Dendritic cell treated with granulocyte-macrophage colony-stimulating factor and Interleukin-4, amounts not matched to agents 40 ng/mL and 50 ng/mL, for 4 days (primary cell): ENCODE results near the gene LMTK2.
"Not testable (repeated sequence)": the region's sequence is repeated elsewhere in the genome, so short reads cannot be mapped to it uniquely, and the experiment has no call there.

ENCODE experiments used
- H3K27ac Mint-ChIP-seq: one replicate; pipeline ENCODE4 v1.8.0; 2022; ENCODE audit warnings: mild to moderate bottlenecking, mixed read lengths
- H3K27me3 Mint-ChIP-seq: one replicate; pipeline ENCODE4 v1.8.0; 2022; ENCODE audit warnings: mild to moderate bottlenecking, mixed read lengths
- H3K36me3 Mint-ChIP-seq: one replicate; pipeline ENCODE4 v1.8.0; 2022; ENCODE audit warnings: low read depth, mixed read lengths
- H3K4me1 Mint-ChIP-seq: one replicate; pipeline ENCODE4 v1.8.0; 2022; ENCODE audit warnings: low read depth, mixed read lengths
- H3K4me3 Mint-ChIP-seq: one replicate; pipeline ENCODE4 v1.8.0; 2022; ENCODE audit warnings: mild to moderate bottlenecking, moderate library complexity, mixed read lengths
- H3K9me3 Mint-ChIP-seq: one replicate; pipeline ENCODE4 v1.8.0; 2022; ENCODE audit warnings: mixed read lengths
- intact Hi-C: fragments of 100-400 bp; cut with micrococcal nuclease; formaldehyde crosslinking; loops from one replicate; pipeline ENCODE4 v1.15.0; 2022

LMTK2 gene

DNA sequence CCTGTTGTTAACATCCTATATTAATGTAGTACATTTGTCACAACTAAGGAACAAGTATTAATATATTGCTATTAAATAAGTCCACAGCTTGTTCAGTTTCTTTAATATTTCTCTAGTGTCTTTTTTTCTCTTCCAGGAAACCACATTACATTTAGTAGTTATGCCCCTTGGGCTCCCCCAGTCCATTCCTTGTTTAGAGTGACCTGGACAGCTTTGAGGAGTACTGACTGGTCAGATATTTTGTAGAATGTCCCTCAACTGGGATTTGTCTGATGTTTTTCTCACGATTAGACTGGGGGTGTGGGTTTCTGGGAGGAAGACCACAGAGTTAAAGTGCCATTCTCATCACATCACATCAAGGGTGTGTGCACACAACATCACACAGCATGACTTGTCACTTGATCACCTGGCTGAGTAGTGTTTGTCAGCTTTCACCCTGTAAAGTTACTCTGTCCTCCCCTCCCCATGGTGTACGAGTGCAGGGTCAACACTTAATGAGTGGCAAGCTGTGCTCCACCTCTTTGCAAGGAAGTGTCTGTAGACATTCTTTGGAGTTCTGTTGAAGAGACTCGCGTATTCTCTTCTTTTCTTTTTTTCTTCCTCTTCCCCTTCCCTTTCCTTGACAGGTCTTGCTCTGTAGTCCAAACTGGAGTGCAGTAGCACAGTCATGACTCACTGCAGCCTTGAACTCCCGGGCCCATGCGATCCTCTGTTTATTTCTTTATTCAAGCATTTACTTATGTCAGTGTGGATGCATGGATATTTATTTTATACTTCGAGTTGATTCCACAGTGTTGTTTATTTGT lies 10.2 kb downstream of the LMTK2 start:
- intact Hi-C loops: no loop called here

DNA sequence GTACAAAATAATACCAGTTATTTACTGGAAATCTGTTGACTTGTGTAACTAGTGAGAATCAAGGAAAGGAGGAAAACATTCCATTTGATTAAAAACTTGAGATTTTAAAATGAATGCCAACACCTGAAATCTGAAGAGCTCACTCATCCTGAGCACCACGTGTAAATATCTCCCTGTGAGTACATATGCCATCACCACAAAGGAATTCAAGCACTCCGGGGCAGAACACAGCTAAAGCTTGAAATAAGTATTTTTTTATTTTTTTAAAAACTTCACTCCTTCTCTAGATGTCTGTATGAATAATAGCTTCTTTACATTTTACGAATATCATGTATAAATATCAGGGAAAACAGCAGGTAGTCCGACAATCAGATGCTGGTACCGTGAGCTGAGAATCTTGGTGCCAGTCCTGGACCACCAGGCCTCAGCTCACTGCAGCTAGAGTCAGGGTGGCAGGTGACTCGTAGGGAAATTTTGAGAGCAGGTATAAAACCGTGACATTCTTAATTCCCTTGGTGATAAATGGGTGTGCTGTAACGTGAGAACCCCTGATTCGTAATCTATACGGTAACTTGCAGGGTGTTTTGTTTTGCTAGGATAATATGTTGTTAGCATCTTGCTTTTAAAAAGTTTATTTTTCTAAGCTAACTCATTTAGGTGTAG lies 12.7 kb downstream of the LMTK2 start:
- no peaks in the 10 kb centered on the region for H3K9me3 Mint-ChIP-seq
- peaks cover 11% of the 10 kb centered on the region for H3K36me3 Mint-ChIP-seq
- intact Hi-C loops: no loop called here
- H3K27me3 Mint-ChIP-seq: peaks cover 89% of the 10 kb centered on the region
- H3K4me1 Mint-ChIP-seq: peaks cover 31% of the 10 kb centered on the region
- no peak overlapping the region for H3K27ac Mint-ChIP-seq
- H3K4me3 Mint-ChIP-seq: no peak overlapping the region

More for the DNA sequence above, 10.2 kb downstream of the LMTK2 start:
- Mint-ChIP-seq H3K27ac (no peak overlapping the region), H3K4me1 (peaks cover 10% of the 10 kb centered on the region), H3K9me3 (peaks cover 15% of the 10 kb centered on the region), H3K36me3 (peaks cover 24% of the 10 kb centered on the region), H3K4me3 (no peak overlapping the region), H3K27me3 (peaks cover 88% of the 10 kb centered on the region)

DNA sequence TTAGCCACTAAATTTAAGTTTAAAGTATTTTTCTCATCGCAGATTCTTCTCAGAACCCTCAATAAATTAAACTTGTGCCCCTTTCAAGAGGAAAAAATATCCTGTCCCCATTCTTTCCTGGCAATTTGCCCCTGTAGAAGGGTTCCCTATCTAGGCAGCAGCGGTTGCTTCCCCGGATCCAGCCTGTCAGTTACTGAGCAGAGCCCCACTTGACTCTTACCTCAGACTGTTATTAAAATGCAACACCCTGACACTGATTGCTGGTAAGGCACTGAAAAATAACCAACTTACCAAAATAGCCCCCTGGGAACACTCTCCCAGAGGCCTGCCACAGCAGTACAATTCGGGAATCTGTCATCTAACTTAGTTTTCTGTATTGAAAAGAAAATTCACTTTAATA lies 13.9 kb downstream of the LMTK2 start:
- intact Hi-C loops: loop anchor here (5.0 kb wide), 1 partner anchor 752 kb away; the partner anchor contains the start of gene TMEM130
- H3K27me3 Mint-ChIP-seq: peaks cover 89% of the 10 kb centered on the region

DNA sequence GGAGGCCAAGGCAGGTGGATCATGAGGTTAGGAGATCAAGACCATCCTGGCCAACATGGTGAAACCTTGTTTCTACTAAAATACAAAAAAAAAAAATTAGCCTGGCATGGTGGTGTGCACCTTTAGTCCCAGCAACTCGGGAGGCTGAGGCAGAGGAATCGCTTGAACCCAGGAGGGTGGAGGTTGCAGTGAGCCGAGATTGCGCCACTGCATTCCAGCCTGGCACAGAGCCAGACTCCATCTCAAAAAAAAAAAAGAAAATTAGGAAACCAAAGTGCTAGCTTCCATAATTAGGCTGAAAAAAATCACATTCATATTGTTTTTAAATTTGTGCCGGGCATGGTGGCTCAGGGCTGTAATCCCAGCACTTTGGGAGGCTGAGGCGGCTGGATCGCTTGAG lies 14.7 kb downstream of the LMTK2 start:
- Mint-ChIP-seq H3K4me1 (peaks cover 46% of the 10 kb centered on the region), H3K27me3 (peaks cover 86% of the 10 kb centered on the region)
- intact Hi-C loops: loop anchor here (5.0 kb wide), 1 partner anchor 751 kb away; the partner anchor contains the start of gene TMEM130
- not testable (repeated sequence) for H3K27ac Mint-ChIP-seq, H3K9me3 Mint-ChIP-seq, H3K4me3 Mint-ChIP-seq, H3K36me3 Mint-ChIP-seq

More for the DNA sequence above, 13.9 kb downstream of the LMTK2 start:
- no peaks in the 10 kb centered on the region for H3K36me3 Mint-ChIP-seq
- H3K4me3 Mint-ChIP-seq: no peak overlapping the region
- no peaks in the 10 kb centered on the region for H3K9me3 Mint-ChIP-seq
- H3K4me1 Mint-ChIP-seq: peaks cover 38% of the 10 kb centered on the region
- no peak overlapping the region for H3K27ac Mint-ChIP-seq

DNA sequence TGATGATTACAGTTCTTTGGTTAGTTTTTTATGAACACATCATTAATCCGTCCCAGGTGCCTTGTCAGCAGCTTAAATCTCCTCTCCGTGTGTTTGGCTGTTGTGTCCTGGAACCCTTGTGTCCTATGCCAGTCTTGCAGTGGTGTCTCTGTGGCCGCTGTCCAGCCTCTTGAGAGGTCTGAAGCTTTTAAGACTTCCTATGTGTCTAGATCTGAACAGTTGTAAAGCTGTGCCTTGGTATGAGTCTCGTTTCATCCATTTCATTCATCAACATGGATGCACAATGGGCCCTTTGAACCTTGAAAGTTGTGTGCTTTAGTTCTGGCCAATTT lies 16.7 kb downstream of the LMTK2 start:
- Mint-ChIP-seq H3K36me3 (no peaks in the 10 kb centered on the region), H3K4me3 (no peak overlapping the region), H3K9me3 (no peaks in the 10 kb centered on the region), H3K4me1 (peaks cover 45% of the 10 kb centered on the region), H3K27me3 (peaks cover 87% of the 10 kb centered on the region), H3K27ac (no peak overlapping the region)
- intact Hi-C loops: loop anchor here (5.0 kb wide), 1 partner anchor 749 kb away; the partner anchor contains the start of gene TMEM130

DNA sequence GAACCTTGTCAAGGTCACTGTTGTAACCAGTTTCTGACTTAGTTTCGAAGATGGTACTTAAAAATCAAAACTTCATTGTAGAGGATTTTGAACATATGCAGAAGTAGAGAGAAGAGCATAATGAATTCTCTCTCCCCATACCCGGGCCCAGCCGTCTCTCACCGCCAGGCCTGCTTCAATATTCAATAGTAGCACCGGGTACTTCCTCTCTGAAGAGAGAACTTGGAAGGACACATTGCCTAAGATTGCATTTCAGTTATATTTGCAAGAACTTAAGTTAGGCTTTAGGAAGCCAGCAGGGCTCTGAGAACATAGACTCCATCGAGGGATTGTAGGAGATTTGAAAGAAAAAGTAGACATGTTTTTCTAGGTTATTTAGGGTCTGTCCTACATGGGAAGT lies 19.1 kb downstream of the LMTK2 start:
- Mint-ChIP-seq H3K4me3 (no peak overlapping the region), H3K4me1 (peaks cover 59% of the 10 kb centered on the region), H3K36me3 (peaks cover 5% of the 10 kb centered on the region), H3K9me3 (no peaks in the 10 kb centered on the region), H3K27ac (no peak overlapping the region), H3K27me3 (peaks cover 91% of the 10 kb centered on the region)
- intact Hi-C loops: loop anchor here (5.0 kb wide), 1 partner anchor 37 kb away; no protein-coding TSS in a partner anchor

DNA sequence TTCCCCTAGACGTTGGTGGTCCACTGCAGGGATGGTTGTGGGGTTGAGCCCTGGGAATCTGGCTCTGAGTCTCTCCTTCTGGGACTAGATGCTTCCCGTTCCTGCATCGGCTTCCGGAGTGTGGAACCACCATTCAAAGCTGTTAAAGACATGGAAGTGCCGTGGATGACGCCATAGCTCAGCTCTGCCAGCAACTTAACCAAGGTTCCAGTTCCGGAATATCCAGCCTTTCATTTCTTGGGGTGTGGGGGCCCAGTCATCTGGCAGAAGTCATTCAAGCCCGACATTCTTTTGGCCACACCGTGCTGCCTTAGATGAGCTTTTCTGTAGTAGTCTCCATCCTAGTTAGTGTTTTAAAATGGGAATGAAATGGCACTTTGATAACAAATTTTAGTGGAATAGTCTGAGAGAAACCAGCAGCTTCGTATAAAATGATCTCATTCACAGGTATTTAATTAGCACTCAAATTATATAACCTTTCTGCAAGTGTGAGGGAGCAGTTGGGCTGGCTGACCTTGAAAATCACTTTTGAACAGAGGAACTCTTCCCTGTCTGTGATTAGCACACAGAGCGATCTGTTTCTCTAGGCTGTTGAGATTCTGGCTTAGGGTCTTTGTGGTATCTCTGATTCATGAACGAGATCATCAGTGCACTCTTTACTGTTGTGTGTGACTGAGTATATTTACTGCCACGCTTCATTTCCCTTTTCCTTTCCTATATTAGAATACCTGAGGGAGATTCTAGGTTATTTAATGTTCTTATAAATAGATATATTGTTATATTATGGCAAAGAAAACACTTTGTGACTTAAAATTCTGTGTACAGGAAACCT lies 19.9 kb downstream of the LMTK2 start:
- intact Hi-C loops: loop anchor here (5.0 kb wide), 1 partner anchor 36 kb away; no protein-coding TSS in a partner anchor
- peaks cover 67% of the 10 kb centered on the region for H3K4me1 Mint-ChIP-seq
- no peaks in the 10 kb centered on the region for H3K9me3 Mint-ChIP-seq
- peaks cover 90% of the 10 kb centered on the region for H3K27me3 Mint-ChIP-seq
- H3K4me3 Mint-ChIP-seq: no peak overlapping the region
- no peak overlapping the region for H3K27ac Mint-ChIP-seq
- peaks cover 5% of the 10 kb centered on the region for H3K36me3 Mint-ChIP-seq

DNA sequence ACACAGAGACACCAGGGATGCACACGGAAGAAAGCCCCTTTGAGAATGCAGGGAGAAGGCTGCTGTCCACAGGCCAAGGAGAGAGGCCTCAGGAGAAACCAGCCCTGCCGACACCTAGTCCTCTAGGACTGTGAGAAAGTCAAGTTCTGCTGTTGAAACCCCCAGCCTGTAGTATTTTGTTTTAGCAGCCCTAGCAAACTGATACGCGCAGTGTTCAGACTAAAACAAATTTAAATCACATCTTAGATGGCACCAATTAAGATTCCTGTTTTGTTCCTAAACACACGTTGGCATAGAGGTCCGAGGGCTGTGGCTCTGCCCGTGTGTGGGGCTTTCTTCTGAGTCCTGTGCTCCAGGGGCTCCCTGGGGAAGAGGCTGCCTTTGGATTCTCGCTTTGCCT lies 21.7 kb downstream of the LMTK2 start:
- peaks cover 71% of the 10 kb centered on the region for H3K4me1 Mint-ChIP-seq
- H3K4me3 Mint-ChIP-seq: no peak overlapping the region
- peaks cover 5% of the 10 kb centered on the region for H3K36me3 Mint-ChIP-seq
- intact Hi-C loops: loop anchor here (5.0 kb wide), 1 partner anchor 34 kb away; no protein-coding TSS in a partner anchor
- H3K27ac Mint-ChIP-seq: no peak overlapping the region
- peaks cover 73% of the 10 kb centered on the region for H3K27me3 Mint-ChIP-seq
- H3K9me3 Mint-ChIP-seq: no peaks in the 10 kb centered on the region

DNA sequence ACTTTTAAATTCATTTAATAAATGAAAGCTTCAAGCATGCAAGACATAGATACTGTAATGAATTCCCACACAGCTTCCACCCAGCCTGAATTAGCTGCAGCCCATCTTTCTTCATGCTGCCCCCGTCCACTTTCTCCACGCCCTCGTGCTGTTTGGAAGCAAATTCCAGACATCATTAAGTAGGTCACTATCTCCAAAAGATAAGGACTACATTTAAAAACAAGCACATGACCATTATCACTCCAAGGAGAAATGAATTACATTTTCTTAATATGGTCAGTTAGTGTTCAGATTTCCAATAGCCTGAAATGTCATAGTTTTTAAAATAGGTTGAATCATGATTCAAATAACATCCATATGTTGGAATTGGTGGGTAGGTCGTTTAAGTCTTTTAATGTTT lies 24.3 kb downstream of the LMTK2 start:
- peaks cover 61% of the 10 kb centered on the region for H3K27me3 Mint-ChIP-seq
- H3K4me3 Mint-ChIP-seq: no peak overlapping the region
- peaks cover 5% of the 10 kb centered on the region for H3K36me3 Mint-ChIP-seq
- H3K27ac Mint-ChIP-seq: no peak overlapping the region
- H3K4me1 Mint-ChIP-seq: peaks cover 76% of the 10 kb centered on the region
- intact Hi-C loops: no loop called here
- no peaks in the 10 kb centered on the region for H3K9me3 Mint-ChIP-seq

DNA sequence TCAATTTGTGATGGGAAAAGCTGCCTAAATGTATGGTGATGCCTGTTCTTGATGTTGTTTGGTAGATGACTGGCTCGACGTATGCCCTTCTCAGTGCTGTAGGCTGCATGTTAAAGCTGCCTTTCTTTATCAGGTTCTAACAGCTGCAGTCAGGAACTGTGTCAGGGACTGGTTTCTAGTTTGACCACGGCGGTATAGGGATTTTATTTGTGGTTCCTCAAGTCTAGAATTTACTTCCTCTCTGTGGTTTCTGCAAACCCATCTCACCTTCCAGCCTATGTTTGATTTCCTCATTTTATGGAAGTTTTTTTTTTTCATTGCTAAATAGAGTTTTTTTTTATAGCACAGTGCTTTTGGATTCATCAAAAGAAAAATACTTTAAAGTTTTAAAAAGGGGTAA lies 26.5 kb downstream of the LMTK2 start:
- Mint-ChIP-seq H3K4me3 (no peak overlapping the region), H3K4me1 (peaks cover 79% of the 10 kb centered on the region), H3K36me3 (peaks cover 5% of the 10 kb centered on the region), H3K27ac (peak overlapping the region; percentile 50), H3K9me3 (no peaks in the 10 kb centered on the region), H3K27me3 (peaks cover 55% of the 10 kb centered on the region)
- intact Hi-C loops: loop anchor here (2.0 kb wide), 1 partner anchor 26 kb away; the partner anchor contains the start of gene LMTK2

DNA sequence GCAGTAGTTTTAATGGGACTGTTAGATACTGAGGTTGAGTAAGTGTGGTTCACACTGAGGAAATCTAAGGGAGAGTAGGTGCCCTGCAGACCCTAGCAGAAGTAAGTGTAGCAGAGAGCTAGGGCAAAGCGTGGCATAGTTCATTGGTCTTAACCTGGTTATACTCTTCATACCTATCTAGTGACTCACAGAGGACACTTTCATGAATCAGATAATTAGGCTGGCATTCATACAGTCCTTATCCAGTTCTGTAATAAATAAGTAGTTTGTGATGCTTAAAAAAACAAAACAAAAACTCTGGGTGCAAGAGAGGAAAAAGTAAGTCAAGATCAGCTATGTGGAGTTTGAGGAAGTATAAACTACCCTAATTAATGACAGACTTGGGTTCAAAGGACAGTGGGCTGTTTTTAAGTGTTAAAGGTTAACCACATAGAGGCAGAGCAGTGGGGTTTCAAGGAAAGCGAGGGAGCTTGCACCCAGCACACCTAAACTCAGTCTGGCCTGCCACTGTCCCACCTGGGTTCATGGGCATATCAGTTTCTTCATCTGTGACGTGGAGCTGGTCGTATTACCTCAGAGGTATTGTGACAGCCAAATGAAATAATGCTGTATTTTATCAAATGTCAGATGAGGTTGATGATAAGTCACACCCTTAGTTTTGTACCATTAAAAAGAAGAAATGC lies 27.1 kb downstream of the LMTK2 start:
- peaks cover 85% of the 10 kb centered on the region for H3K4me1 Mint-ChIP-seq
- intact Hi-C loops: loop anchor here (2.0 kb wide), 1 partner anchor 27 kb away; the partner anchor contains the start of gene LMTK2
- H3K27me3 Mint-ChIP-seq: peaks cover 53% of the 10 kb centered on the region
- H3K27ac Mint-ChIP-seq: peak overlapping the region; percentile 50
- H3K36me3 Mint-ChIP-seq: peaks cover 5% of the 10 kb centered on the region
- H3K4me3 Mint-ChIP-seq: no peak overlapping the region
- no peaks in the 10 kb centered on the region for H3K9me3 Mint-ChIP-seq

DNA sequence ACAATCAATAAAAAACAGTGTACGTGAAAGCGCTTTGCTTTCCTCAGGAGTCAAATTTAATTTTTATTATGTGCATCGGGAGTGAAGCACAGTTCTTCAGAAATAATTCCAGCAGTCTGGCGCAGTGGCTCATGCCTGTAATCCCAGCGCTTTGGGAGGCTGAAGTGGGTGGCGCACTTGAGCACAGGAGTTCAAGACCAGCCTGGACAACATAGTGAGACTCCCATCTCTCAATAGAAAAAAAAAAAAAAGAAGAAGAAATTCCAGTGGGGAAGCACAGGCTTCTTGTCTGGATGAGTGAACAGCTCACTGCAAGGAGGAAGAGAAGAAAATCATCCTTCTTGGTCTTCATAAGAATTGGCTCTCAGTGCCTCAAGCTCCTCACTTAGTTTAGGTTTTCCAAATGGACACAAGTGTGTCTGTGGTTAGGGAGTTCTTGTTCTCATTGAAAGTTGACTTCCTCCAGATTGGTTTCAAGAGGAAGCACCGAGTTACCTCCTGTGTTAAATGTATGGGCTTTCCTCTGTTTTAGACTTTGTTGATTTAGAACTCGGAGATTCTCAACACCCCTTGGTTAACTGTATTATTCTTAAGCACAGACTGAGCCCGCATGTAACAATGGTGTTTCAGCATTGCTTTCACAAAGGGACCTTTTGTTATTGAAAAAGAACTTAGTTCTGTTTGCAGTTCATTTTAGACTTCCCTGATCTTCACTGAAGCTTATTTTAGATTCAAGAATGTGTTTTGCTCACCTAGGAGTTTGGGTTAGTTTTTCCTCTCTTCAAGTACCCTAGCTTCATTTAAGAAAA lies 28.0 kb downstream of the LMTK2 start:
- Mint-ChIP-seq H3K27ac (no peak overlapping the region), H3K27me3 (peaks cover 53% of the 10 kb centered on the region), H3K36me3 (peaks cover 13% of the 10 kb centered on the region), H3K4me1 (peaks cover 85% of the 10 kb centered on the region), H3K4me3 (no peak overlapping the region), H3K9me3 (no peaks in the 10 kb centered on the region)
- intact Hi-C loops: no loop called here
